Tibial nerve (tissue), 4 donors: ENCODE results near the gene R3HDM4. TPM values are rescaled to one million over a fixed set of nuclear protein-coding genes. Genes with fewer than 3 reads are reported as not detected.
A peak's percentile ranks its signal among the peaks of the same experiment; 100 is the strongest.

Source experiments
- DNase-seq, 2 donors: peaks; one replicate each; pipeline ENCODE4 v3.0.0-alpha.2; 2019; ENCODE audit warnings: low spot score in 2 of 2
- H3K27ac ChIP-seq, 4 donors: fragments of 200-600 bp; sonication (generic) in 3 of 4; one replicate each; pipeline ENCODE4 v1.5.1; 2017 to 2019; ENCODE audit warnings: mild to moderate bottlenecking in 1 of 4
- H3K27me3 ChIP-seq, 2 donors: fragments of 200-600 bp; sonication (generic) in 1 of 2; one replicate each; pipeline versions ENCODE4 v1.5.1 to v1.6.0; 2017 to 2019
- H3K36me3 ChIP-seq, 3 donors: fragments of 200-600 bp; sonication (generic); one replicate each; pipeline ENCODE4 v1.5.1; 2018 to 2019
- H3K4me1 ChIP-seq, 4 donors: fragments of 200-600 bp; sonication (generic) in 3 of 4; one replicate each; pipeline ENCODE4 v1.5.1; 2017 to 2019
- H3K4me3 ChIP-seq, 4 donors: fragments of 200-600 bp; sonication (generic) in 3 of 4; one replicate each; pipeline ENCODE4 v1.5.1; 2017 to 2019; ENCODE audit warnings: mild to moderate bottlenecking in 1 of 4, moderate library complexity in 1 of 4
- H3K9me3 ChIP-seq, 4 donors: fragments of 200-600 bp; sonication (generic) in 3 of 4; one replicate each; pipeline ENCODE4 v1.5.1; 2017 to 2019
- EP300 ChIP-seq, 2 donors: sonication (generic); formaldehyde crosslinking; IDR thresholded peaks; one replicate each; pipeline ENCODE4 v1.6.1; 2017; ENCODE audit warnings: antibody characterized with exemption in 2 of 2, mild to moderate bottlenecking in 1 of 2
- POLR2A ChIP-seq, 2 donors: fragments of 450-650 bp; IDR thresholded peaks; one replicate each; pipeline ENCODE4 v1.6.1; 2017; ENCODE audit warnings: antibody characterized with exemption in 2 of 2, mild to moderate bottlenecking in 2 of 2, moderate library complexity in 2 of 2
- WGBS, 2 donors: methylation state at CpG; one replicate each; pipeline ENCODE4 v1.1.5; 2018; 5-methylcytosine and 5-hydroxymethylcytosine counted together
- total RNA-seq, 4 donors: library from RNA; depleted of rRNA; stranded (reverse); fragments of >200 nt; gene quantifications; one replicate each; pipeline ENCODE4 v1.1.0, GENCODE V29; 2016
- TF ChIP-seq, protein P1 (sequence below), 5 experiments: fragments of 200-600 bp in 3 of 5; fragments of 450-650 bp in 2 of 5; sonication (generic) in 3 of 5; IDR thresholded peaks; one replicate each; pipeline ENCODE4 v1.5.1; 2016 to 2019; ENCODE audit warnings: antibody characterized with exemption in 5 of 5, mild to moderate bottlenecking in 3 of 5, moderate library complexity in 2 of 5

R3HDM4 gene
- total RNA-seq, 4 donors from 2014 or later = 30.2 to 47.7 (median 37.6) TPM

- TF ChIP-seq EP300 (IDR thresholded peaks at IDR 0.05) (no peak), POLR2A (IDR thresholded peaks at IDR 0.05) (no peak)
- TF ChIP-seq, protein P1, sequence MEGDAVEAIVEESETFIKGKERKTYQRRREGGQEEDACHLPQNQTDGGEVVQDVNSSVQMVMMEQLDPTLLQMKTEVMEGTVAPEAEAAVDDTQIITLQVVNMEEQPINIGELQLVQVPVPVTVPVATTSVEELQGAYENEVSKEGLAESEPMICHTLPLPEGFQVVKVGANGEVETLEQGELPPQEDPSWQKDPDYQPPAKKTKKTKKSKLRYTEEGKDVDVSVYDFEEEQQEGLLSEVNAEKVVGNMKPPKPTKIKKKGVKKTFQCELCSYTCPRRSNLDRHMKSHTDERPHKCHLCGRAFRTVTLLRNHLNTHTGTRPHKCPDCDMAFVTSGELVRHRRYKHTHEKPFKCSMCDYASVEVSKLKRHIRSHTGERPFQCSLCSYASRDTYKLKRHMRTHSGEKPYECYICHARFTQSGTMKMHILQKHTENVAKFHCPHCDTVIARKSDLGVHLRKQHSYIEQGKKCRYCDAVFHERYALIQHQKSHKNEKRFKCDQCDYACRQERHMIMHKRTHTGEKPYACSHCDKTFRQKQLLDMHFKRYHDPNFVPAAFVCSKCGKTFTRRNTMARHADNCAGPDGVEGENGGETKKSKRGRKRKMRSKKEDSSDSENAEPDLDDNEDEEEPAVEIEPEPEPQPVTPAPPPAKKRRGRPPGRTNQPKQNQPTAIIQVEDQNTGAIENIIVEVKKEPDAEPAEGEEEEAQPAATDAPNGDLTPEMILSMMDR (IDR thresholded peaks at IDR 0.05) = no peak
- peaks cover 0 to 48% (median 10%) of the 10 kb centered on the region in 4 donors for H3K4me1 ChIP-seq
- no peaks in the 10 kb centered on the region for H3K9me3 ChIP-seq
- peak overlapping the region in 1 of 4 donors; percentile 3 for H3K27ac ChIP-seq
- DNase-seq = peak; percentile 64 to 68
- H3K27me3 ChIP-seq = peaks cover 0 to 42% of the 10 kb centered on the region in 2 donors
- H3K4me3 ChIP-seq = peak overlapping the region in 1 of 4 donors; percentile 6
- peaks cover 0 to 16% (median 0%) of the 10 kb centered on the region in 3 donors for H3K36me3 ChIP-seq
- WGBS, 2 donors = 18 to 27% methylated on average over 25 to 46 of the region's 48 CpGs
These were observed 50.3 kb downstream of the R3HDM4 start for GRCh38 chr19:862581-863314.

DNA sequence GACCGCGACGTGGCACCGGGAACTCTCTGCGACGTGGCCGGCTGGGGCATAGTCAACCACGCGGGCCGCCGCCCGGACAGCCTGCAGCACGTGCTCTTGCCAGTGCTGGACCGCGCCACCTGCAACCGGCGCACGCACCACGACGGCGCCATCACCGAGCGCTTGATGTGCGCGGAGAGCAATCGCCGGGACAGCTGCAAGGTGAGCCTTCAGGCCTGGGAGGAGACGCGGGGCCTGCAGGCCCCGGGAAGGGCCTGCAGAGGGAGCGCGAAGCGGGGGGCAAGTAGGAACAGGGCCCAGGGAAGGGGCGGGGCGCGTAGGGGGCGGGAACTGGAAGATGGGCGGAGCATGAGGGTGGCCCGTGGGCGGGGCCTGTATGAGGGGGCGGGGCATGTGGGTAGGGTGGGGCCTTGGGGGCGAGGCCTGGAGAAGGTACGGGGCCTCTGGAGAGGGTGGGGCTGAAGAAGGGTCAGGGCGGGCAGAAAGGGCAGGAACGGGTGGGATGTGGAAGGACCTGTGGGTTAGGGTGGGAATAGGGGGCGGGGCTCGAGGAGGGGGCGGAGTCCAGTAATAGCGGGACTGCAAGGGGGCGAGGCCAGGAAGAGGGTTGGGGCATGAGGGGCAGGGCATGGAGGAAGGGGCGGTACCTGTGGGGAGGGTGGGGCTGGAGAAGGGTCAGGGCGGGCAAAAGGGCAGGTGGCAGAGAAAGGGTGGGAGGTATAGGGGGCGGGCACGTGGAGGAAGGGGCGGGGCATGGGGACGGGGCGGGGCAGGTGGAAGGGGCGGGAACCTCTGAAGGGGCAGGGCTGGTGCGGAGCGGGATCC lies 51.1 kb downstream of the R3HDM4 start:
- Histone ChIP-seq H3K27ac (peak overlapping the region in 2 of 4 donors; percentile 3 to 54), H3K4me3 (peak overlapping the region in 2 of 4 donors; percentile 32 to 53), H3K27me3 (peaks cover 0 to 42% of the 10 kb centered on the region in 2 donors), H3K36me3 (peaks cover 0 to 8% (median 0%) of the 10 kb centered on the region in 3 donors), H3K4me1 (peaks cover 0 to 48% (median 10%) of the 10 kb centered on the region in 4 donors), H3K9me3 (no peaks in the 10 kb centered on the region)
- WGBS, 2 donors = 27 to 34% methylated on average over 48 to 58 of the region's 60 CpGs
- TF ChIP-seq, protein P1 (IDR thresholded peaks at IDR 0.05) = no peak
- TF ChIP-seq EP300 (IDR thresholded peaks at IDR 0.05) (no peak), POLR2A (IDR thresholded peaks at IDR 0.05) (no peak)
- DNase-seq = no peak

GRCh38 chr19:861141-861755 lies 51.8 kb downstream of the R3HDM4 start:
- H3K36me3 ChIP-seq = peaks cover 0 to 8% (median 0%) of the 10 kb centered on the region in 3 donors
- peak overlapping the region in 3 of 4 donors; percentile 15 to 53 (median 32) for H3K4me3 ChIP-seq
- H3K27me3 ChIP-seq = peaks cover 0 to 48% of the 10 kb centered on the region in 2 donors
- no peaks in the 10 kb centered on the region for H3K9me3 ChIP-seq
- no peak for DNase-seq
- H3K4me1 ChIP-seq = peaks cover 0 to 48% (median 10%) of the 10 kb centered on the region in 4 donors
- WGBS, 2 donors = 56 to 70% methylated on average over 19 to 30 of the region's 35 CpGs
- H3K27ac ChIP-seq = no peak overlapping the region
- TF ChIP-seq, protein P1 (IDR thresholded peaks at IDR 0.05) = no peak
- TF ChIP-seq POLR2A (IDR thresholded peaks at IDR 0.05) (no peak), EP300 (IDR thresholded peaks at IDR 0.05) (no peak)

GRCh38 chr19:858868-859843 lies 53.9 kb downstream of the R3HDM4 start, which contains the start of gene CFD:
CFD (plus strand) TSS chr19:859664; CDS start chr19:859690, 26 bp downstream.
- H3K36me3 ChIP-seq = no peaks in the 10 kb centered on the region
- peak; percentile 70 to 75 for DNase-seq
- H3K4me3 ChIP-seq = peak within 1 kb of the TSS; percentile 31 to 53 (median 40)
- WGBS, 2 donors = 31 to 34% methylated on average over 12 to 23 of the region's 24 CpGs
- H3K9me3 ChIP-seq = no peaks in the 10 kb centered on the region
- peak within 1 kb of the TSS; percentile 67 to 87 (median 80) for H3K27ac ChIP-seq
- H3K27me3 ChIP-seq = peaks cover 0 to 67% of the 10 kb centered on the region in 2 donors
- TF ChIP-seq, protein P1 (IDR thresholded peaks at IDR 0.05) = peak in 1 of 5 experiments; percentile 17
- TF ChIP-seq POLR2A (IDR thresholded peaks at IDR 0.05) (peak in 1 of 2 donors; percentile 69), EP300 (IDR thresholded peaks at IDR 0.05) (peak in 1 of 2 donors; percentile 86)
- H3K4me1 ChIP-seq = peaks cover 0 to 47% (median 10%) of the 10 kb centered on the region in 4 donors
